ENCODE results near the gene RASA3. TPM values are rescaled to one million over a fixed set of nuclear protein-coding genes. Genes with fewer than 3 reads are reported as not detected.
"Not testable (repeated sequence)": the region's sequence is repeated elsewhere in the genome, so short reads cannot be mapped to it uniquely, and the experiment has no call there.

Gene RASA3
- total RNA-seq, 1 donor from 2014 or later = 12.7 TPM

GRCh38 chr13:114130131-114130836 lies 2.1 kb downstream of the RASA3 start:
- no peak for ATAC-seq
- intact Hi-C loops (cut with DNase I) = loop anchor here (2.0 kb wide), 1 partner anchor 65 kb away; no protein-coding TSS in a partner anchor
- DNase-seq (ENCODE audit: missing footprints) = no peak

GRCh38 chr13:114129649-114130062 lies 2.8 kb downstream of the RASA3 start:
- ATAC-seq (no peak), DNase-seq (ENCODE audit: missing footprints) (peak; percentile 53)
- intact Hi-C loops (cut with DNase I) = loop anchor here (2.0 kb wide), 2 partner anchors 65 to 93 kb away; no protein-coding TSS in a partner anchor

- intact Hi-C loops (cut with DNase I) = loop anchor here (2.0 kb wide), 1 partner anchor 94 kb away; no protein-coding TSS in a partner anchor
Measured at GRCh38 chr13:114128624-114129522, 3.5 kb downstream of the RASA3 start.

GRCh38 chr13:114128348-114128623 lies 4.1 kb downstream of the RASA3 start:
- intact Hi-C loops (cut with DNase I) = loop anchor here (2.0 kb wide), 1 partner anchor 95 kb away; no protein-coding TSS in a partner anchor
- ATAC-seq = no peak
- no peak for DNase-seq (ENCODE audit: missing footprints)

More at GRCh38 chr13:114128624-114129522, 3.5 kb downstream of the RASA3 start:
- peak; percentile 93 for DNase-seq (ENCODE audit: missing footprints)
- ATAC-seq = peak; percentile 51

GRCh38 chr13:114127473-114128347 lies 4.7 kb downstream of the RASA3 start:
- intact Hi-C loops (cut with DNase I) = loop anchor here (2.0 kb wide), 1 partner anchor 95 kb away; no protein-coding TSS in a partner anchor
- peak; percentile 12 for ATAC-seq

GRCh38 chr13:114126789-114127472 lies 5.5 kb downstream of the RASA3 start:
- no peak for ATAC-seq
- intact Hi-C loops (cut with DNase I) = no loop called here
- no peak for DNase-seq (ENCODE audit: missing footprints)

More at GRCh38 chr13:114127473-114128347, 4.7 kb downstream of the RASA3 start:
- DNase-seq (ENCODE audit: missing footprints) = peak; percentile 59

- peak; percentile 49 for DNase-seq (ENCODE audit: missing footprints)
- intact Hi-C loops (cut with DNase I); ATAC-seq: not testable (repeated sequence)
Measured at GRCh38 chr13:114126086-114126485, 6.3 kb downstream of the RASA3 start.

GRCh38 chr13:114125589-114125988 lies 6.8 kb downstream of the RASA3 start:
- no peak for ATAC-seq
- intact Hi-C loops (cut with DNase I) = no loop called here
- DNase-seq (ENCODE audit: missing footprints) = peak; percentile 46

- intact Hi-C loops (cut with DNase I) = no loop called here
- DNase-seq (ENCODE audit: missing footprints) (no peak), ATAC-seq (no peak)
Measured at GRCh38 chr13:114124921-114125320, 7.5 kb downstream of the RASA3 start.

- no peak for ATAC-seq
- intact Hi-C loops (cut with DNase I) = no loop called here
- no peak for DNase-seq (ENCODE audit: missing footprints)
Measured at GRCh38 chr13:114124431-114124830, 8.0 kb downstream of the RASA3 start.

GRCh38 chr13:114123876-114124275 lies 8.5 kb downstream of the RASA3 start:
- intact Hi-C loops (cut with DNase I) = no loop called here

GRCh38 chr13:114123448-114123847 lies 9.0 kb downstream of the RASA3 start:
- ATAC-seq = no peak
- peak; percentile 57 for DNase-seq (ENCODE audit: missing footprints)
- intact Hi-C loops (cut with DNase I) = no loop called here

More at GRCh38 chr13:114123876-114124275, 8.5 kb downstream of the RASA3 start:
- peak; percentile 52 for DNase-seq (ENCODE audit: missing footprints)
- no peak for ATAC-seq

GRCh38 chr13:114122591-114123211 lies 9.7 kb downstream of the RASA3 start:
- DNase-seq (ENCODE audit: missing footprints) = peak; percentile 57

GRCh38 chr13:114122127-114122511 lies 10.3 kb downstream of the RASA3 start:
- DNase-seq (ENCODE audit: missing footprints) (peak; percentile 61), ATAC-seq (no peak)
- intact Hi-C loops (cut with DNase I) = no loop called here

More at GRCh38 chr13:114122591-114123211, 9.7 kb downstream of the RASA3 start:
- intact Hi-C loops (cut with DNase I) = no loop called here
- ATAC-seq = no peak

- no peak for ATAC-seq
- DNase-seq (ENCODE audit: missing footprints) = peak; percentile 55
- intact Hi-C loops (cut with DNase I) = no loop called here
Measured at GRCh38 chr13:114121496-114122126, 10.8 kb downstream of the RASA3 start.

- intact Hi-C loops (cut with DNase I) = no loop called here
- ATAC-seq (no peak), DNase-seq (ENCODE audit: missing footprints) (peak; percentile 28)
Measured at GRCh38 chr13:114121031-114121430, 11.4 kb downstream of the RASA3 start.

GRCh38 chr13:114120591-114121011 lies 11.8 kb downstream of the RASA3 start:
- ATAC-seq (no peak), DNase-seq (ENCODE audit: missing footprints) (no peak)
- intact Hi-C loops (cut with DNase I) = no loop called here

All from Right ventricle myocardium inferior (tissue), 1 donor.